Spinal cord (tissue), 10 donors: Measurements from ENCODE around the gene SMOC2. TPM values are rescaled to one million over a fixed set of nuclear protein-coding genes. Genes with fewer than 3 reads are reported as not detected.
"Not testable (repeated sequence)": the region's sequence is repeated elsewhere in the genome, so short reads cannot be mapped to it uniquely, and the experiment has no call there.

Experiments used
- DNase-seq, 6 donors: peaks; one replicate each; pipeline versions ENCODE4 v3.0.0 to v3.0.0-alpha.2; 2013 to 2015; ENCODE audit warnings: low spot score in 6 of 6, low read depth in 4 of 6
- H3K27ac ChIP-seq: one replicate; pipeline ENCODE4 v1.5.1; 2013; ENCODE audit warnings: low read depth, low read length, control low read depth
- H3K27me3 ChIP-seq: one replicate; pipeline ENCODE4 v1.6.1; 2013; ENCODE audit warnings: low read length; ENCODE audit not compliant: control insufficient read depth, insufficient read depth
- H3K36me3 ChIP-seq: one replicate; pipeline ENCODE4 v1.6.1; 2013; ENCODE audit warnings: low read length; ENCODE audit not compliant: control insufficient read depth, insufficient read depth
- H3K4me1 ChIP-seq: one replicate; pipeline ENCODE4 v1.6.1; 2013; ENCODE audit warnings: low read length; ENCODE audit not compliant: control insufficient read depth, insufficient read depth
- H3K4me3 ChIP-seq: one replicate; pipeline ENCODE4 v1.5.1; 2013; ENCODE audit warnings: low read depth, low read length, control low read depth
- H3K9me3 ChIP-seq: one replicate; pipeline ENCODE4 v1.6.1; 2013; ENCODE audit warnings: low read length; ENCODE audit not compliant: control insufficient read depth, insufficient read depth
- WGBS: methylation state at CpG from one replicate; pipeline ENCODE4 v1.1.5; 2013; ENCODE audit warnings: missing lambda C conversion rate; ENCODE audit not compliant: insufficient coverage; 5-methylcytosine and 5-hydroxymethylcytosine counted together
- polyA plus RNA-seq, 2 donors: library from polyadenylated mRNA; unstranded; fragments of 120-200 nt; gene quantifications; one replicate each; pipeline ENCODE4 v1.2.1, GENCODE V29; 2013; ENCODE audit not compliant: insufficient read length in 2 of 2
- total RNA-seq, 2 donors: library from RNA; depleted of rRNA in 1 of 2; stranded (reverse); fragments of 120-200 nt in 1 of 2; fragments of >200 nt in 1 of 2; gene quantifications; one replicate each; pipeline versions ENCODE4 v1.2.3 to v1.2.4, GENCODE V29; 2013 to 2014
- donor health status: healthy.

The SMOC2 gene
- total and polyA plus RNA-seq, 4 donors: 8.3 to 96.0 (median 45.6) TPM

DNA sequence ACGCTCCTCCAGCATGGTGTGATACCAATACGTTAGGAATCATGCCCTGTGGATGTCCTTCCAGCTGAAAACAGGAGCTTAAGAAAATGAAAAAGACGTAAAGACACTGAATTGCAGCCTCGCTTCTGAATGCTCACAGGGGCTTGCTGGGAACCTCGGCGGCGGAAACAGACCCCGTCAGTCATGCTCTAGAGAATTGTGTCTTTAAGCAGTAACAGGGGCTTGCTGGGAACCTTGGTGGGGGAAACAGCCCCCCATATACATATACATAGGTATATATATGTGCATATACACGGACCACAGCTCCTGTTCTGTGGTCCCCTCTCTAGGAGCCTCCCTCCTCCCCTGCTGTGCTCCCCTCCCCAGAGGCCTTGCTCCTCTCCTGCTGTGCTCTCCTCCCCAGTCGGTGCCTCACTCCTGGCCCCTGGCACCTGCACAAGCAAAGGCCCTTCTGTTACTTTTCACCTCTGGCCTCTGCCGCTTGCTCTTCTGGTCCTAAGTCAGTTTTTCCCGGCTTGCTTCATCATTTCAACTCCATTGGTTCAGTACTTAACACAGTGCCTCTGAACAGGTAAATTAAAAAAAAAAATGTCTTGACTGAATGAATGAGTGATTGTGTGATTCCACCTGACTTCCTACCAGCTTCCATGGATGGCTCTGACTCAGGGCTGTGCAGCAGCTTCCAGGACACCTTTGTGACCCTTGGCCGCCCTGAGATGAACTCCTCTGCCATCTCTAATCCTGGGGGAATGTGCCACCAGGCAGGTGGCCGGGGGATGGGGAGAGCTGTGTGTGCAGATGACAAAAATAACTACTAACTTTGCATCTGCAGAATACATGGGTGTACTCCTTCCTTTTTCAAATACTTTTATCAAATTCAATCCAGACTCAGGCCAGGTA is 246.1 kb downstream of the SMOC2 start:
- H3K36me3 ChIP-seq: no peaks in the 10 kb centered on the region
- peaks cover 3% of the 10 kb centered on the region for H3K27me3 ChIP-seq
- no peaks in the 10 kb centered on the region for H3K9me3 ChIP-seq
- no peak overlapping the region for H3K4me3 ChIP-seq
- DNase-seq: no peak
- WGBS: 25% methylated on average over 4 of the region's 14 CpGs
- peaks cover 24% of the 10 kb centered on the region for H3K4me1 ChIP-seq
- H3K27ac ChIP-seq: no peak overlapping the region

DNA sequence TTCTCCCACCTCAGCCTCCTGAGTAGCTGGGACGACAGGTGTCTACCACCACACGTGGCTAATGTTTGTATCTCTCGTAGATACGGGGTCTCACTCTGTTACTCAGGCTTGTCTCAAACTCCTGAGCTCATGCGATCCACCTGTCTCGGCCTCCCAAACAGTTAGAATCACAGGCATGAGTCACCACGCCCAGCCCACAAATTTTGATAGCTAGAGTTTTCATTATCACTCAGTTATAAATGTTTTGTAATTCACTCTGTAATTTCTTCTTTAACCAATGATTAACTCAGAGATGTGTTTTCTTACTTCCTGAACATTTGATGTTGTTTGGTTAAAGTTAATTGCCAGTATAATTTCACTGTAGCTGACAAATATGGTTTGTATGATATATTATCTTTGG is 249.3 kb downstream of the SMOC2 start:
- no peak for DNase-seq
- no peaks in the 10 kb centered on the region for H3K36me3 ChIP-seq
- no peak overlapping the region for H3K27ac ChIP-seq
- H3K9me3 ChIP-seq: no peaks in the 10 kb centered on the region
- peaks cover 3% of the 10 kb centered on the region for H3K27me3 ChIP-seq
- no peak overlapping the region for H3K4me3 ChIP-seq
- peaks cover 13% of the 10 kb centered on the region for H3K4me1 ChIP-seq
- WGBS: 98% methylated on average over 6 of the region's 7 CpGs

DNA sequence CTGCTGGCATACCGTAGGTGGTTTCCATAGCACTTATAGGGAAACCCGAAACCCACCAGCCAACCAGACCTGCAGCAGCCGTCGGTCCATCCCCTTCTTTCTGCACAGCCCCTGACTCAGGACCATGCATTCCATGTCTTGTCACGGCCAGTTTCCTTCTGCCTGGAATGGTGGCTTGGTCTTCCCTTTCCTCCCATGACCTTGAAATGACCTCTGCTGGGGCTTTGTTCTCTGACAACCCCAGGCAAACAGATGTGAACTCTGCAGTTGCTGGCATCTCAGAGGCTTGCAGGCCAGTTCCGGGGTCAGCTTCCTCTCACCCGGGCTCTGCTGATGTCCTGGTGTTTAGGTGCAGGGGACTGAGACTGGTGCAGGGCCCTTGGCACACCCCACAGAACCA is 250.8 kb downstream of the SMOC2 start:
- Histone ChIP-seq H3K4me1 (peaks cover 6% of the 10 kb centered on the region), H3K27ac (no peak overlapping the region), H3K4me3 (no peak overlapping the region), H3K36me3 (no peaks in the 10 kb centered on the region), H3K27me3 (peaks cover 2% of the 10 kb centered on the region), H3K9me3 (no peaks in the 10 kb centered on the region)
- no peak for DNase-seq
- 87% methylated on average over 7 of the region's 7 CpGs for WGBS

DNA sequence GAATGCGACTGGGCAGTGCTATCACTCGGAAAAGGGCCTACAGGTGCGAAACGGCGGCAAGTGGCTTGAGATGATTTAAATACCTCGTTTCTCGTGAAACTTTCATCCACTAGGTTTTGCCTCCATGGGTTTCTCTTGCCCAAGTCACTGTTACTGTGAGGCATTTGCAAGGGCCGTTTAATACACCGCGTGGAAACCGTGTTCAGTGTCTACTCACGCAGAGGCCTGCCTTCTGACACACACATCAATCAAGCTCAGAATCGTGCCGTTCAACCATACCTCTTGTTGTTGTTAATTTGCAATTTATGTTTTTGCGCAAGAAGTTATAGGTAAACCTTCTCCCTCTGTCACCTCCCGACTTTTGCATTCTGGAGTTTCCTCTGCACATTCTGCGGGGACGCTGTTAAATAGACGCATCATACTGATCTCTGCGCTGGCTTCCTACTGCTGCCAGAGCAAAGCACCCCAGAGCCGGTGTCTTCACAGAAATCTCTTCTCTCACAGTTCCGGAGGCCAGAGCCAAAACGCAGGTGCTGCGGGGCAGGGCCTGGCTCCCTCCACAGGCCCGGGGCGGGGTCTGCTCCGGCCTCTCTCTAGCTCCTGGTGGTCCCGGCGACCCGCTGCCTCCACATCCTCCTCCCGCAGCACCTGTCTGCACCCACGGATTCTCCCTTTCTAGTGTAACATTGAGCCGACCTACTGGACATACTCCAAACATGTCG is 251.4 kb downstream of the SMOC2 start:
- H3K27ac ChIP-seq: no peak overlapping the region

DNA sequence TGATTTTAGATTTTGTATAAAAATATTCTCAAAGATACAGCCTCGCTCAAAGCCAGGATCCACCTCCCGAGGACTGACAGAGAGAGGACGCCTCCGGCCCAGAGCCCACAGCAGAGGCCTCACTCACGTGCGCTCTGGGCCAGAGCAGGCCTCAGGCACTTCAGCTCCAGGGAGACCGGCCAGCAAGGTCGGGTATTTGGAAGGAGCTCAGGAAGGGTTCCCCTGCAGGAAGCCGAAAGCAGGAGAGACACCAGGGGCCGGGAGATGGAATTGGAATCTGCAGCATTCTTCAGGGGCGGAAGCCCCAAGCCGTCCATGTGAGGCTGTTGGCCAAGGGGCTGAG is 251.9 kb downstream of the SMOC2 start:
- not testable (repeated sequence) for DNase-seq, H3K36me3 ChIP-seq, H3K4me3 ChIP-seq, H3K27me3 ChIP-seq, H3K27ac ChIP-seq, H3K4me1 ChIP-seq, H3K9me3 ChIP-seq
- no CpG with 5 or more reads among the region's 12 CpGs for WGBS

More for the DNA sequence above, 251.4 kb downstream of the SMOC2 start:
- peaks cover 2% of the 10 kb centered on the region for H3K4me1 ChIP-seq
- WGBS: 89% methylated on average over 20 of the region's 34 CpGs
- no peaks in the 10 kb centered on the region for H3K36me3 ChIP-seq
- H3K4me3 ChIP-seq: no peak overlapping the region
- H3K9me3 ChIP-seq: no peaks in the 10 kb centered on the region
- H3K27me3 ChIP-seq: no peaks in the 10 kb centered on the region
- DNase-seq: no peak

DNA sequence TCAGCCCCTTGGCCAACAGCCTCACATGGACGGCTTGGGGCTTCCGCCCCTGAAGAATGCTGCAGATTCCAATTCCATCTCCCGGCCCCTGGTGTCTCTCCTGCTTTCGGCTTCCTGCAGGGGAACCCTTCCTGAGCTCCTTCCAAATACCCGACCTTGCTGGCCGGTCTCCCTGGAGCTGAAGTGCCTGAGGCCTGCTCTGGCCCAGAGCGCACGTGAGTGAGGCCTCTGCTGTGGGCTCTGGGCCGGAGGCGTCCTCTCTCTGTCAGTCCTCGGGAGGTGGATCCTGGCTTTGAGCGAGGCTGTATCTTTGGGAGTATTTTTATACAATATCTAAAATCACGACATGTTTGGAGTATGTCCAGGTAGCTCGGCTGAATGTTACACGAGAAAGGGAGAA is 253.8 kb downstream of the SMOC2 start:
- not testable (repeated sequence) for H3K36me3 ChIP-seq, H3K9me3 ChIP-seq, H3K27me3 ChIP-seq, H3K4me3 ChIP-seq, H3K27ac ChIP-seq, DNase-seq
- WGBS: no CpG with 5 or more reads among the region's 15 CpGs
- H3K4me1 ChIP-seq: peaks cover 13% of the 10 kb centered on the region

DNA sequence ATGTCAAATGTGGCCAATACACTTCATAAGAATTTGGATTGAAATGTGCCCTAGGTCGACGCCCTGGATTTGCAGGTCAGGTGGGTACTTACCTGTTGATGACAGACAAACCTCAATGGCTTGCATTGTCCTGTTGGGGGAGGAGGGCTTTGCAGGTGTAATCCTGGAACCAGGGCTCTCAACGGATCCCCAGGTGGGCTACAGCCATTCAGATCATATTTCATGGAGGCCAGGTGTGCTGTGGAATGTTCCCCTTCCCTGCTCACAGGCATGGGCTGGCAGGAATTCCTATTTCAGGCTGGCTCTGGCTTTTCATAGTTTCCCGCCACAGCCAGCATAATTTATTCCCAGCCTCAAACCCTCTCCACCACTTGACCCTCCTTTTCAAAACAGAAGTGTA is 254.7 kb downstream of the SMOC2 start:
- H3K27ac ChIP-seq: no peak overlapping the region
- peaks cover 22% of the 10 kb centered on the region for H3K4me1 ChIP-seq
- no peaks in the 10 kb centered on the region for H3K9me3 ChIP-seq
- no peaks in the 10 kb centered on the region for H3K27me3 ChIP-seq
- H3K36me3 ChIP-seq: no peaks in the 10 kb centered on the region
- 84% methylated on average over 3 of the region's 4 CpGs for WGBS
- no peak for DNase-seq
- no peak overlapping the region for H3K4me3 ChIP-seq

DNA sequence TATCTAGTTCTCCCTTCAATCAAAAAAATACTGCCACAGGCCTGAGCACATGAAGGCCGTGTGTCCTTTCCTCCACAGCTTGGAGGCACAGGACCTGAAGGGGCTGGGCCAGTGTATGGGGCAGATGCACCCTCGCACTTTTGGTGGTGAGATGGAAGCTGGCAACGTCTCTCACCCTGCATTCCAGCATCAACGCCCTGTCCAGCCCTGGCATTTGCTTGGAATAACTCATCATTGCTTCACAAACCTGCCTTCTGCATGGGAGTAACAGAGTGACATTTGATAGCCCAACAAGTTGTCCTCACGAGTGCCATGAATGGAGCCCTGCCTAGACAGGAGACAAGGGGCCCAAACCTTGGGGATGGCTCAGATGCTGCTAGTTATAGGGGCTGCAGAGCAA is 257.9 kb downstream of the SMOC2 start:
- Histone ChIP-seq H3K36me3 (no peaks in the 10 kb centered on the region), H3K27me3 (peaks cover 3% of the 10 kb centered on the region), H3K4me1 (peaks cover 30% of the 10 kb centered on the region), H3K4me3 (no peak overlapping the region), H3K9me3 (no peaks in the 10 kb centered on the region), H3K27ac (no peak overlapping the region)
- WGBS: 68% methylated on average over 3 of the region's 5 CpGs
- no peak for DNase-seq

DNA sequence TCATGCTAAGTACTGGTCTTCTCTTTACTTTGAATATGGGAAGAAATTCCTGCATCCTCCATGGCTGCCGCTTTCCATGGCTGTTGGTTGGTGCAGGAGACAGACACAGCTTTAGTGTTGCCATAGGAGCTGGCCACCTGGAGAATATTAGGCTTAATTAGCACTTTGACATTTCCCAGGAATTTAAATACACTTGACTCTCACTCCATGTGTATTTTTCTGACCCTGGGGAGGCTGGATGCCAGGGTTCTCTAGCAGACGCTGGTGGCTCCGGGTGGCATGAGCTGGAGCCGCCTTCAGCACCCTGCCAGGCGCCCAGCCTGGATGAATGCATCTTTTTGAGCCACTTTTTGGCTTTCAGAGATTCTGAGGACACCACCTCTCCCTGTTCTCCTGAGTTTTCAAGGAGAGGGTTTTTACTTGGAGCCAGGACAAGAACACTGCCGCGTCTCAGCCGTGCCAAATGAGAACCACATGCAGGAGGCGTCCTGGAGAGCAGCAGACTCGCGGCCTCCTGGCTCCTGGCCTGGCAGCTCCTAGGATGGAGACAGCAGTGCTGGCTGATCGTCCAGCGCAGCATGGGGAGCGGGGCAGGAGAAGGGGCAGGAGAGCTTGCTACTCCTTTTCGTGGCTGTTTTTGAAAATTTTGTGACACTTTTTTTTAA is 258.8 kb downstream of the SMOC2 start:
- Histone ChIP-seq H3K4me3 (no peak overlapping the region), H3K4me1 (peaks cover 39% of the 10 kb centered on the region), H3K27me3 (peaks cover 3% of the 10 kb centered on the region), H3K27ac (no peak overlapping the region), H3K36me3 (no peaks in the 10 kb centered on the region), H3K9me3 (no peaks in the 10 kb centered on the region)
- 20% methylated on average over 13 of the region's 15 CpGs for WGBS
- peak; percentile 22 to 90 (median 44) for DNase-seq
